PC-9 (cell line): Measurements from ENCODE around the gene DIAPH3.

ENCODE experiments used
- CTCF ChIP-seq: fragments of 200-600 bp; sonication (generic); conservative IDR thresholded peaks from 2 replicates; pipeline ENCODE4 v1.6.1; 2017; ENCODE audit warnings: mixed run types, antibody characterized with exemption, mild to moderate bottlenecking, moderate library complexity
- EZH2 ChIP-seq: fragments of 200-600 bp; sonication (generic); IDR thresholded peaks from 2 replicates; pipeline ENCODE4 v1.8.0; 2017; ENCODE audit warnings: antibody characterized with exemption, low read depth

GRCh38 chr13:59883885-59884284 is 279.8 kb downstream of the DIAPH3 start:
- TF ChIP-seq CTCF (no peak), EZH2 (no peak)
